NOMO-1 (cell line): Measurements from ENCODE around the gene BTNL9.
"Not testable (repeated sequence)": the region's sequence is repeated elsewhere in the genome, so short reads cannot be mapped to it uniquely, and the experiment has no call there.

ENCODE experiments used
- DNase-seq, 2 experiments: peaks; one replicate each; lab custom pipeline; 2025; ENCODE audit not compliant: unreplicated experiment in 2 of 2; lab: John Stamatoyannopoulos, UW

BTNL9 gene

GRCh38 chr5:181059297-181060230 is 19.5 kb downstream of the BTNL9 start:
- DNase-seq = no peak

DNA sequence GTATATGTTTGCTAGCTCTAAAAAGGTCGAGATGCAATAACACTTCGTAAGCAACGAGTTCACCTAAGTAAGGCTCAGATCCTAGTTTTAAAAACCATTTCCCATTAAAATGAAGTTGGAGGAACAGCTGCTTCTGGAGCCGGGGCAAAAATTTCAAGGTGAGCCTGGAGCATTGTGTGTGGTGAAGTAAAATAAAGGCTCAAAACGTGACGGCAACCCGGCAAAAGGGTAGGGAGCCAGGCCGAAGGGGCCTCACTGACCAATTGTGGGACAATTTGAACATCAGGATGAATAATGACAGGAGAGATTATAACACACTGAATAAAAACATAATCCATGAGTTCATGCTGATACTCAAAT is 20.1 kb downstream of the BTNL9 start:
- DNase-seq = no peak

DNA sequence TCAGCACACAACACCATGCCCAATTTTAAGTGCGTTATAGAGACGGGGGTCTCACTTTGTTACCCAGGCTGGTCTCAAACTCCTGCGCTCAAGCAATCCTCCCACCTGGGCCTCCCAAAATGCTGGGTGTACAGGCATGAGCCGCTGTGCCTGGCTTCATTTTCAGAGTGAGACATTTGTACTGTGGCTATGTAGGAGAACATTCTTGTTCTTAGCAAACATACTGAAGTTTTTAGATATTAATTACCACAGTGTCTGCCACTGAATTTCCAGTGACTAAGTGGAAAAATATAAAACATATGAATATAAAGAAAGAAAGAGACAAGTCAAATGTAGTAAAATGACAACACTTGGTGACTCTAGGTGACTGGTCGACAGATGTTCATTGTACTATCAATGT is 20.9 kb downstream of the BTNL9 start:
- no peak for DNase-seq

- DNase-seq = no peak
Measured at GRCh38 chr5:181061645-181062044, 21.6 kb downstream of the BTNL9 start.

- DNase-seq = no peak
Measured at GRCh38 chr5:181062631-181063030, 22.6 kb downstream of the BTNL9 start.

DNA sequence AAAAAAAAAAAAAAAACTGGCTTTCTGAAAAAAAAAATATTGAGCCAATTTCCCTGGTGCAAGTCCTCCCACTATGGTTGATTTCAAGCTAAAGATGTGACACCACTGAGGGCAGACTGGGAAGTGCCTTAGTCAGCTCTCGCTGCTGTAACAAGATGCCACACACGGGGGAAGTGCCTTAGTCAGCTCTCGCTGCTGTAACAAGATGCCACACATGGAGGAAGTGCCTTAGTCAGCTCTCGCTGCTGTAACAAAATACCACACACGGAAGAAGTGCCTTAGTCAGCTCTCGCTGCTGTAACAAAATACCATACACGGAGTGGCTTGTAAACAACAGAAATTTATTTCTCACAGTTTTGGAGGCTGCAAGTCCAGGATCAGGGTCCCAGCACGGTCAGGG is 23.4 kb downstream of the BTNL9 start:
- no peak for DNase-seq

- no peak for DNase-seq
Measured at GRCh38 chr5:181064987-181065386, 24.9 kb downstream of the BTNL9 start.

DNA sequence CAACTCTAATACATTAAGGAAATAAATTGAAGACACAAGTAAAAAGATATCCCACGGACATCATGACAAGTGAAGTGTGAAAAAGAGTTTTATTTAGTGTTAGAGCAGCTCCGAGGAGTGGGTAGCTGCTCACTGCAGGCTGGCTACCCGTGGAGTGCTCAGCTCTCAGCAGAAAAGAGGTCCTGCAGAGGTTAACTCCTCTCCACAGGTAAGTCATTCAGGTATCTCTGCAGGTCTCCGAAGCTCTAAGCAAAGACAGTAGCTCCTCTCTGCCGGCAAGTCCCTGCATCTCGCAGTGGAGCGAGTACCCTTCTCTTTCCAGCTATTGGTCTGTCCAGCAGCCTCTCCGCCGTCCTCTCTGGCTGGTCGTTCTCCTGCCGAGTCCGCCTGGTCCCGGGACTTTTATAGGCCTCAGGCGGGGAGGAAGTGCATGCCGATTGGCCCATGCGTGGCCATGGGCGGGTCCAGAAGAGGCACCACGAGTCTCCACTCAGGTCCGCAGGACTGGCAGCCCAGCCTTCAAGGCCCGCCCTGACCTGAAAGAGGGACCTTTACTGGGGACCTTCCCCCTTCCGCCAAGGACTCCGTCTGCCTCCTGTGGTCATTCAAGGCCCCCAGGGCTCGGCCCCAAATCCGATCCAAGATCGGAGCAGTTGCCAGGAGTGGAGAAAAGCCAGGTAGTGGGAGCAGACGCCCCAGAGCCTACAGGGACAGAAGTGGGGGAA is 29.9 kb downstream of the BTNL9 start:
- DNase-seq = no peak

GRCh38 chr5:181070523-181070922 is 30.5 kb downstream of the BTNL9 start:
- no peak for DNase-seq

GRCh38 chr5:181071257-181071656 is 31.2 kb downstream of the BTNL9 start:
- no peak for DNase-seq

DNA sequence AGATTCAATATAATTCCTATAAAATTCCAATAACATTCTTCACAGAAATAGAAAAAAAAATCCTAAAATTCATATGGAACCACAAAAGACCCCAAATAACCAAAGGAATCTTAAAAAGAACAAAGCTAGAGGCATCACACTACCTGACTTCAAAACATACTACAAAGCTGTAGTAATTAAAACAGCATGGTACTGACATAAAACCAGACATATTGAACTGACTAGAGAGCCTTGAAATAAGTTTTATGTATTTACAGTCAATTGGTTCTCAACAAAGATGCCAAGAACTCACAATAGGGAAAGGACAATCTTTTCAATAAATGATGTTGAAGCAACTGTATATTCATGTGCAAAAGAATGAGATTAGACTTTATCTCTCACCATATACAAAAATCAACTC is 36.9 kb downstream of the BTNL9 start:
- DNase-seq = no peak

DNA sequence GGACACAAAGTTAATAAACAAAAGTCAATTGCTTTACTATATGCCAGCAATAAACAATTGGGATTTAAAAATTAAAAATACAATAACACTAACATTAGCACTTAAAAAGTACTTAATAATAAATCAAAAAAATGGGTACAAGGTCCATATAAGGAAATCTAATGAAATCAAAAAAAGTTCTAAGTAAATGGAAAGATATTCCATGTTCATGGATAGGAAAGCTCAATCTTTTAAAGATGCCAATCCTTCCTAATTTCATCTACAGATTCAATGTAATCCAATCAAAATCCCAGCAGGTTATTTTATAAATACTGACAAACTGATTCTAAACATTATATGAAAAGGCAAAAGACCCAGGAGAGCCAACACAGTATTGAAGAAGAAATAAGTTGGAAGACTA is 41.9 kb downstream of the BTNL9 start:
- DNase-seq = no peak

- no peak for DNase-seq
Measured at GRCh38 chr5:181084621-181085195, 44.6 kb downstream of the BTNL9 start.

GRCh38 chr5:181086026-181086883 is 46.2 kb downstream of the BTNL9 start:
- DNase-seq = no peak

- DNase-seq = no peak
Measured at GRCh38 chr5:181086884-181087205, 46.8 kb downstream of the BTNL9 start.

DNA sequence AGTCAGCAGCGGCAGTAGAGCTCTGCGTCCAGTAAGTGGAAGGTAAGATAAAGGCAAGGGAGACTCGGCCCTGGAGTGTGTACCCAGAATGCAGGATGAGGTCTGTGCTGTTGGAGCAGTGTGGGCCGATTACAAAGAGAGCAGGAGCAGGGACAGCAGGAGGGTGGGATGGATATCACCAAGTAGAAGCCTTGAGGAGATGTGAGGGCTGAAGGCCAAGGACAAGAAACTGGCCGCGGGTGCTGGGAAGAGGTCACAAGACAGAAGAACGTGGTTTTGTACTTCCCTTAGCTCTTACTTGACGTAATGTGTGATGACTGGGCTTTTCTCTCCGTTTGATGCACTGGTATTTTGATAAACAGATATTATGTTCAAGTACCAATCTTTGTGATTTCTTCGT is 47.2 kb downstream of the BTNL9 start:
- no peak for DNase-seq

DNA sequence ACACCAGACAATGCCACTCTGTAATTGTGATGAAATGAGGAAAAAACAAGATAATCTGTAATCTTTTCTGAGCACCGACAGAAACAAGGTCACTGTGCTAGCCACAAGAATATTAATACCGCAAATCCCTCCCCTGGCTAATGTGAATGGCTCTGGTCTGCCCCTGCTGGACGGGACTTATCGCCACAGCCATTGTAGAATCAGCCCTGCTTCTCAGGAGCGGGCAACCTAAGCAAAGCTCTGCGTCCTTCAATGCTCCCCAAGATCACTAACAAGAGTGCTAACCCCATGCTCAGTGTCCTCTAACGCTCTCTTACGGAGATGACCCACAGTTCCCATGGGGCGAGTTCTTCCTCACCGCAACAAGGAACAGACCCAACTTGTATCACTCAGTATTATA is 48.2 kb downstream of the BTNL9 start:
- no peak for DNase-seq

DNA sequence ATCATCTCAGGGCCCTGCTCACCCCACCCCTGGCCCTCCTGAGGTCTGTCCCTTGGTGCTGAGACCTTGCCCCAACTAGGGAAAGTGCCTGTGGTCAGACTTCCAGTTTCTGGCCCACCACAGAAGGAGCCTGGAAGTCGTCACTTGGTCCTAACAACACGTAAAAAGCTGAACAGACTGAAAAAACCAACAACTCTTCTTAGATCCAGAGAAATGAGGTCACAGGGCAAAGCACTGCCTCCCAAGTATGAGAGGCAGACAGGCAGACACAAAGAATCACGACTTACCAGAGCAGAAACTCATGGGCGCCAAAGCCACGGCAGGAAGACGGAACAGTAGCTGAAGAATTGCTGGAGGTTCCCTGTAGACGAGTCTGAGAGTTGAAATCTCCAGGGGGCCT is 52.4 kb downstream of the BTNL9 start:
- no peak for DNase-seq

DNA sequence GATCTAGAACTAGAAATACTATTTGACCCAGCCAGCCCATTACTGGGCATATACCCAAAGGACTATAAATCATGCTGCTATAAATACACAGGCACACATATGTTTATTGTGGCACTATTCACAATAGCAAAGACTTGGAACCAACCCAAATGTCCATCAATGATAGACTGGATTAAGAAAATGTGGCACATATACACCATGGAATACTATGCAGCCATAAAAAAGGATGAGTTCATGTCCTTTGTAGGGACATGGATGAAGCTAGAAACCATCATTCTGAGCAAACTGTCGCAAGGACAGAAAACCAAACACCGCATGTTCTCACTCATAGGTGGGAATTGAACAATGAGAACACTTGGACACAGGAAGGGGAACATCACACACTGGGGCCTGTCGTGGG is 55.1 kb downstream of the BTNL9 start:
- DNase-seq = not testable (repeated sequence)

- not testable (repeated sequence) for DNase-seq
Measured at GRCh38 chr5:181096721-181097382, 56.8 kb downstream of the BTNL9 start.
